Progenitor cell of endocrine pancreas (in vitro differentiated cells): ENCODE results near the gene ADGRG6. TPM values are rescaled to one million over a fixed set of nuclear protein-coding genes. Genes with fewer than 3 reads are reported as not detected.

Source experiments
- DNase-seq: peaks from one replicate; pipeline ENCODE4 v3.0.0; 2021; ENCODE audit warnings: low spot score; ENCODE audit not compliant: unreplicated experiment
- H3K27ac Mint-ChIP-seq: 2 replicates; pipeline ENCODE4 v1.8.0; 2021; ENCODE audit warnings: mild to moderate bottlenecking, moderate library complexity, mixed read lengths
- H3K27me3 Mint-ChIP-seq: 2 replicates; pipeline ENCODE4 v1.8.0; 2021; ENCODE audit warnings: mixed read lengths
- H3K36me3 Mint-ChIP-seq: 2 replicates; pipeline ENCODE4 v1.8.0; 2022; ENCODE audit warnings: mixed read lengths; ENCODE audit not compliant: insufficient read depth
- H3K4me1 Mint-ChIP-seq: 2 replicates; pipeline ENCODE4 v1.8.0; 2021; ENCODE audit warnings: low read depth, mixed read lengths
- H3K4me3 Mint-ChIP-seq: 2 replicates; pipeline ENCODE4 v1.8.0; 2021; ENCODE audit warnings: low read depth, mild to moderate bottlenecking, moderate library complexity, mixed read lengths
- H3K9me3 Mint-ChIP-seq: 2 replicates; pipeline ENCODE4 v1.8.0; 2021; ENCODE audit warnings: low read depth, mixed read lengths
- CTCF ChIP-seq: fragments of 200-600 bp; sonication (generic); IDR thresholded peaks from one replicate; pipeline ENCODE4 v1.5.0; 2021; ENCODE audit warnings: antibody characterized with exemption, mild to moderate bottlenecking; ENCODE audit not compliant: unreplicated experiment
- total RNA-seq: library from RNA; stranded (reverse); gene quantifications from 2 replicates; pipeline ENCODE4 v1.2.1, GENCODE V29; 2021

Gene ADGRG6
- total RNA-seq, 1 donor from 2014 or later = 126 TPM

GRCh38 chr6:142481466-142481865, 179.7 kb downstream of the ADGRG6 start:
- TF ChIP-seq CTCF = no peak
- H3K4me3 Mint-ChIP-seq = no peak overlapping the region

GRCh38 chr6:142482249-142482648, 180.4 kb downstream of the ADGRG6 start:
- Mint-ChIP-seq H3K4me3 (no peak overlapping the region), H3K27me3 (no peaks in the 10 kb centered on the region), H3K36me3 (no peaks in the 10 kb centered on the region), H3K27ac (no peak overlapping the region), H3K4me1 (peaks cover 6% of the 10 kb centered on the region), H3K9me3 (peaks cover 4% of the 10 kb centered on the region)
- DNase-seq = no peak
- no peak for TF ChIP-seq CTCF

More at GRCh38 chr6:142481466-142481865, 179.7 kb downstream of the ADGRG6 start:
- Mint-ChIP-seq H3K9me3 (peaks cover 4% of the 10 kb centered on the region), H3K36me3 (no peaks in the 10 kb centered on the region), H3K27ac (no peak overlapping the region), H3K27me3 (no peaks in the 10 kb centered on the region), H3K4me1 (no peaks in the 10 kb centered on the region)
- no peak for DNase-seq

- DNase-seq = no peak
- TF ChIP-seq CTCF = no peak
- Mint-ChIP-seq H3K27me3 (no peaks in the 10 kb centered on the region), H3K27ac (no peak overlapping the region), H3K9me3 (peaks cover 4% of the 10 kb centered on the region), H3K36me3 (no peaks in the 10 kb centered on the region), H3K4me3 (no peak overlapping the region), H3K4me1 (peaks cover 10% of the 10 kb centered on the region)
Observed at GRCh38 chr6:142482974-142483373, 181.2 kb downstream of the ADGRG6 start.

- TF ChIP-seq CTCF = no peak
- peaks cover 10% of the 10 kb centered on the region for H3K4me1 Mint-ChIP-seq
- H3K27ac Mint-ChIP-seq = no peak overlapping the region
Observed at GRCh38 chr6:142485256-142485655, 183.4 kb downstream of the ADGRG6 start.

GRCh38 chr6:142489722-142490610, 188.2 kb downstream of the ADGRG6 start:
- no peaks in the 10 kb centered on the region for H3K27me3 Mint-ChIP-seq
- no peak for DNase-seq
- no peak overlapping the region for H3K4me3 Mint-ChIP-seq
- H3K36me3 Mint-ChIP-seq = no peaks in the 10 kb centered on the region
- TF ChIP-seq CTCF = no peak
- H3K4me1 Mint-ChIP-seq = peaks cover 10% of the 10 kb centered on the region
- peaks cover 4% of the 10 kb centered on the region for H3K9me3 Mint-ChIP-seq
- no peak overlapping the region for H3K27ac Mint-ChIP-seq

More at GRCh38 chr6:142485256-142485655, 183.4 kb downstream of the ADGRG6 start:
- H3K27me3 Mint-ChIP-seq = no peaks in the 10 kb centered on the region
- DNase-seq = no peak
- H3K9me3 Mint-ChIP-seq = peaks cover 4% of the 10 kb centered on the region
- H3K4me3 Mint-ChIP-seq = no peak overlapping the region
- no peaks in the 10 kb centered on the region for H3K36me3 Mint-ChIP-seq

Other genes with a start within 250 kb of the ADGRG6 start
- not detected in 2 replicates for gene GJE1, start 169.1 kb upstream of the ADGRG6 start, total RNA-seq
- 0.74 TPM in 1 of 2 replicates, not detected in the other for gene NMBR, start 154.9 kb upstream of the ADGRG6 start, total RNA-seq
- gene VTA1, start 154.7 kb upstream of the ADGRG6 start, total RNA-seq = 49.6 and 52.5 TPM in 2 replicates